Upper lobe of left lung (tissue), 6 donors: ENCODE data around the gene XPO5. TPM values are rescaled to one million over a fixed set of nuclear protein-coding genes. Genes with fewer than 3 reads are reported as not detected.
A peak's percentile ranks its signal among the peaks of the same experiment; 100 is the strongest.
"Not testable (repeated sequence)": the region's sequence is repeated elsewhere in the genome, so short reads cannot be mapped to it uniquely, and the experiment has no call there.

ENCODE experiments used
- ATAC-seq, 2 donors: fragments of 200-7000 bp; cut with Tn5 transposase; one replicate each; pipeline ENCODE4 v1.9.1; 2022; ENCODE audit warnings: mild to moderate bottlenecking in 2 of 2, moderate library complexity in 2 of 2; ENCODE audit not compliant: low FRiP score in 2 of 2
- DNase-seq, 2 donors: peaks; one replicate each; pipeline ENCODE4 v3.0.0-alpha.2; 2019 to 2020
- H3K27ac ChIP-seq, 4 donors: fragments of 200-600 bp; sonication (generic); one replicate each; pipeline ENCODE4 v1.5.1; 2016 to 2019
- H3K27me3 ChIP-seq, 4 donors: fragments of 200-600 bp; sonication (generic); one replicate each; pipeline ENCODE4 v1.5.1; 2017 to 2019
- H3K36me3 ChIP-seq, 4 donors: fragments of 200-600 bp; sonication (generic); one replicate each; pipeline ENCODE4 v1.5.1; 2016 to 2019
- H3K4me1 ChIP-seq, 4 donors: fragments of 200-600 bp; sonication (generic); one replicate each; pipeline ENCODE4 v1.5.1; 2018 to 2019
- H3K4me3 ChIP-seq, 4 donors: fragments of 200-600 bp; sonication (generic); one replicate each; pipeline ENCODE4 v1.5.1; 2017 to 2019; ENCODE audit warnings: mild to moderate bottlenecking in 2 of 4, moderate library complexity in 1 of 4
- H3K9me3 ChIP-seq, 4 donors: fragments of 200-600 bp; sonication (generic); one replicate each; pipeline ENCODE4 v1.5.1; 2018 to 2019
- CTCF ChIP-seq, 6 experiments: fragments of 450-650 bp in 4 of 6; fragments of 200-600 bp in 2 of 6; sonication (generic) in 2 of 6; IDR thresholded peaks; one replicate each; pipeline ENCODE4 v1.5.1; 2016 to 2019; ENCODE audit warnings: antibody characterized with exemption in 6 of 6
- EP300 ChIP-seq, 4 donors: sonication (generic); formaldehyde crosslinking; IDR thresholded peaks; one replicate each; pipeline ENCODE4 v1.5.1; 2017; ENCODE audit warnings: antibody characterized with exemption in 4 of 4, control low read depth in 2 of 4
- POLR2A ChIP-seq, 4 donors: fragments of 450-650 bp; IDR thresholded peaks; one replicate each; pipeline ENCODE4 v1.5.1; 2016 to 2017; ENCODE audit warnings: antibody characterized with exemption in 4 of 4, mild to moderate bottlenecking in 2 of 4
- POLR2AphosphoS5 ChIP-seq, 2 donors: sonication (generic); formaldehyde crosslinking; IDR thresholded peaks; one replicate each; pipeline ENCODE4 v1.5.1; 2017; ENCODE audit warnings: antibody characterized with exemption in 2 of 2
- WGBS, 2 donors: methylation state at CpG; one replicate each; pipeline ENCODE4 v1.1.5; 2017 to 2018; 5-methylcytosine and 5-hydroxymethylcytosine counted together
- total RNA-seq, 6 donors: library from RNA; depleted of rRNA in 4 of 6; stranded (reverse); fragments of >200 nt in 4 of 6; gene quantifications; one replicate each; pipeline versions ENCODE4 v1.1.0 to v1.2.1, GENCODE V29; 2016 to 2021
- donor health status: DM: no; HTN: no; CAD: no; lungs with moderate emphysema.
- donor health status: DM: no; HTN: yes; CAD: no; lungs with severe emphysema.

The XPO5 gene
- total RNA-seq, 6 donors from 2014 or later: 17.9 to 48.2 (median 25.1) TPM

GRCh38 chr6:43575105-43575771, 600 bp downstream of the XPO5 start:
- ATAC-seq: peak; percentile 41 to 74

GRCh38 chr6:43572015-43572414, 3.8 kb downstream of the XPO5 start:
- 100% methylated on average over 4 of the region's 4 CpGs for WGBS, 2 donors
- TF ChIP-seq POLR2AphosphoS5 (IDR thresholded peaks at IDR 0.05): no peak
- no peak for TF ChIP-seq CTCF (IDR thresholded peaks at IDR 0.05)
- TF ChIP-seq EP300 (IDR thresholded peaks at IDR 0.05): no peak
- no peak for TF ChIP-seq POLR2A (IDR thresholded peaks at IDR 0.05)
- ATAC-seq: no peak

More at GRCh38 chr6:43575105-43575771, 600 bp downstream of the XPO5 start:
- Histone ChIP-seq H3K9me3 (no peaks in the 10 kb centered on the region), H3K27me3 (no peaks in the 10 kb centered on the region), H3K4me1 (peaks cover 20 to 37% (median 31%) of the 10 kb centered on the region in 4 donors), H3K36me3 (peaks cover 0 to 31% (median 9%) of the 10 kb centered on the region in 4 donors), H3K4me3 (peak overlapping the region; percentile 82 to 99 (median 92)), H3K27ac (peak overlapping the region; percentile 68 to 84 (median 74))
- peak in 1 of 2 donors; percentile 43 for DNase-seq
- no peak for TF ChIP-seq EP300 (IDR thresholded peaks at IDR 0.05)
- no peak for TF ChIP-seq POLR2AphosphoS5 (IDR thresholded peaks at IDR 0.05)
- TF ChIP-seq POLR2A (IDR thresholded peaks at IDR 0.05): no peak
- no peak for TF ChIP-seq CTCF (IDR thresholded peaks at IDR 0.05)
- WGBS, 2 donors: 0 to 1% methylated on average over 28 to 38 of the region's 38 CpGs

GRCh38 chr6:43570876-43571441, 4.9 kb downstream of the XPO5 start:
- ATAC-seq: no peak
- TF ChIP-seq POLR2A (IDR thresholded peaks at IDR 0.05): no peak
- TF ChIP-seq EP300 (IDR thresholded peaks at IDR 0.05): no peak
- no peak for TF ChIP-seq CTCF (IDR thresholded peaks at IDR 0.05)
- TF ChIP-seq POLR2AphosphoS5 (IDR thresholded peaks at IDR 0.05): no peak
- H3K27me3 ChIP-seq: no peaks in the 10 kb centered on the region
- no peak for DNase-seq
- no peaks in the 10 kb centered on the region for H3K9me3 ChIP-seq
- WGBS, 2 donors: 78 to 79% methylated on average over 5 of the region's 5 CpGs
- H3K36me3 ChIP-seq: peaks cover 7 to 71% (median 42%) of the 10 kb centered on the region in 4 donors
- H3K4me3 ChIP-seq: no peak overlapping the region
- H3K4me1 ChIP-seq: peaks cover 8 to 13% (median 10%) of the 10 kb centered on the region in 4 donors
- H3K27ac ChIP-seq: no peak overlapping the region

More at GRCh38 chr6:43572015-43572414, 3.8 kb downstream of the XPO5 start:
- Histone ChIP-seq H3K27ac (no peak overlapping the region), H3K9me3 (no peaks in the 10 kb centered on the region), H3K27me3 (no peaks in the 10 kb centered on the region), H3K36me3 (peaks cover 3 to 60% (median 33%) of the 10 kb centered on the region in 4 donors), H3K4me3 (no peak overlapping the region), H3K4me1 (peaks cover 13 to 19% (median 16%) of the 10 kb centered on the region in 4 donors)
- no peak for DNase-seq

GRCh38 chr6:43559328-43559727, 16.5 kb downstream of the XPO5 start:
- TF ChIP-seq POLR2A (IDR thresholded peaks at IDR 0.05) (no peak), CTCF (IDR thresholded peaks at IDR 0.05) (no peak), EP300 (IDR thresholded peaks at IDR 0.05) (no peak), POLR2AphosphoS5 (IDR thresholded peaks at IDR 0.05) (no peak)
- ATAC-seq (no peak), DNase-seq (no peak)
- no peaks in the 10 kb centered on the region for H3K27me3 ChIP-seq
- H3K27ac ChIP-seq: no peak overlapping the region
- H3K4me1 ChIP-seq: no peaks in the 10 kb centered on the region
- H3K36me3 ChIP-seq: peaks cover 40 to 100% (median 71%) of the 10 kb centered on the region in 4 donors
- H3K4me3 ChIP-seq: no peak overlapping the region
- H3K9me3 ChIP-seq: no peaks in the 10 kb centered on the region

- whole genome bisulfite sequencing, 2 donors: 96 to 99% methylated on average over 7 of the region's 7 CpGs
- H3K4me3 ChIP-seq, H3K27ac ChIP-seq, H3K27me3 ChIP-seq, DNase-seq, H3K4me1 ChIP-seq, H3K9me3 ChIP-seq, ATAC-seq: not testable (repeated sequence)
- peaks cover 30 to 100% (median 67%) of the 10 kb centered on the region in 4 donors for H3K36me3 ChIP-seq
These were observed 18.2 kb downstream of the XPO5 start for GRCh38 chr6:43557620-43558019.
